GM10248 (cell line): ENCODE measurements around the gene SPHK2.

ENCODE experiments used
- CTCF ChIA-PET: fragments of 300-600 bp; sonication (Branson Sonifier 250); formaldehyde crosslinking; extraction: SDS; loops from one replicate; lab custom pipeline; 2021; ENCODE audit warnings: antibody characterized with exemption; lab: Yijun Ruan, JAX
- POLR2A ChIA-PET: fragments of 350-650 bp; sonication (Branson Sonifier 250); formaldehyde crosslinking; extraction: SDS; loops from one replicate; lab custom pipeline; 2020; ENCODE audit warnings: antibody characterized with exemption; lab: Yijun Ruan, JAX
- DNase-seq: peaks from one replicate; pipeline ENCODE4 v3.0.0; 2012; ENCODE audit errors: extremely low spot score
- TF ChIP-seq, protein P1 (sequence below): IDR thresholded peaks from 2 replicates; pipeline ENCODE4 v1.5.1; 2012; ENCODE audit warnings: mild to moderate bottlenecking, low read depth; ENCODE audit errors: extremely low read depth, missing control alignments, control extremely low read depth

Gene SPHK2

DNA sequence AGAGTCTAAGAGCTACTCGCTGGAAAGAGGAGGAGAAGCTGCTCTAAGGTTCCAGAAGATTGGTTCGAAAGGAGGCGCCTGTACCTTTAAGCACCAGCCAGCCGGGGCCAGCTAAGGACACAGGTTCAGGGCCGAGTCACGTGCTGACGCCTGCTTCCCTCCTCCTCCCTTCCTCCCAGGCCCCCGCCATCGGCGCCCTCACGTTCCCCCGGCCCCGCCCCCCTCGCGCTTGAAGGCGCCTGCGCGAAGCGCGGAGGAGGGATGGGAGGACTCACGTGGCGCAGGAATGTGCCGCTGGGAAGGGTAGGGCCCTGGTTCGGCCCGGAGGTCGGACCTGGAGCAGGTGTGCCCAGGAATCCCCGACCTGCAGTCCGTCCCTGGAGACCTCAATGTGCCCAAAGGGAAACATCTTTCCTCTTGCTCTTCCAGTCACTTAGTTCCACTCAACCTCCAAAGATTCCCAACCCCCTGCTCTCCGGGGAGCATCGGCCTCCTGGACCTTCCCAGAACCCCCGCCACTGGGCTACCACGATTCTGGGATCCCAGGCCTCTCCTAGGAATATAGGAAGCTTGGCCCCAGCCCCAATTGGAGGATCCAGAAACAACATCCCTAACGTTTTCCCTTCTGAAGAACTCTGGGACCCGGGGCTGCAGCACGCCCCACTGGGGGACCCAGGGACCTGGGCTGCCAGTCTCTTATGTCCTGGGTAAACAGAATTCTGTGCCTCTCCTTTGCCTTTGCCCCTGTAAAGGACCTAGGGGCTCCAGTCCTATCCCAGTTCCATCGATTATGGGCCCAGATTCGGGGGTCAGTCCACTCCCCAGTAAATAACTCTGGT lies 15.3 kb downstream of the SPHK2 start:
- TF ChIP-seq, protein P1, sequence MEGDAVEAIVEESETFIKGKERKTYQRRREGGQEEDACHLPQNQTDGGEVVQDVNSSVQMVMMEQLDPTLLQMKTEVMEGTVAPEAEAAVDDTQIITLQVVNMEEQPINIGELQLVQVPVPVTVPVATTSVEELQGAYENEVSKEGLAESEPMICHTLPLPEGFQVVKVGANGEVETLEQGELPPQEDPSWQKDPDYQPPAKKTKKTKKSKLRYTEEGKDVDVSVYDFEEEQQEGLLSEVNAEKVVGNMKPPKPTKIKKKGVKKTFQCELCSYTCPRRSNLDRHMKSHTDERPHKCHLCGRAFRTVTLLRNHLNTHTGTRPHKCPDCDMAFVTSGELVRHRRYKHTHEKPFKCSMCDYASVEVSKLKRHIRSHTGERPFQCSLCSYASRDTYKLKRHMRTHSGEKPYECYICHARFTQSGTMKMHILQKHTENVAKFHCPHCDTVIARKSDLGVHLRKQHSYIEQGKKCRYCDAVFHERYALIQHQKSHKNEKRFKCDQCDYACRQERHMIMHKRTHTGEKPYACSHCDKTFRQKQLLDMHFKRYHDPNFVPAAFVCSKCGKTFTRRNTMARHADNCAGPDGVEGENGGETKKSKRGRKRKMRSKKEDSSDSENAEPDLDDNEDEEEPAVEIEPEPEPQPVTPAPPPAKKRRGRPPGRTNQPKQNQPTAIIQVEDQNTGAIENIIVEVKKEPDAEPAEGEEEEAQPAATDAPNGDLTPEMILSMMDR = no peak
- DNase-seq = peak; percentile 84
- ChIA-PET CTCF (interaction anchor here (1.0 to 2.7 kb wide), 4 partner anchors 11 to 201 kb away, joined by 3 to 20 read pairs (median 4); partner anchors contain the start of genes HSD17B14, RPL18 and SPHK2), POLR2A (interaction anchor here (3.4 kb wide), 1 partner anchor 16 kb away, joined by 16 read pairs; the partner anchor contains the start of genes RPL18 and SPHK2)

DNA sequence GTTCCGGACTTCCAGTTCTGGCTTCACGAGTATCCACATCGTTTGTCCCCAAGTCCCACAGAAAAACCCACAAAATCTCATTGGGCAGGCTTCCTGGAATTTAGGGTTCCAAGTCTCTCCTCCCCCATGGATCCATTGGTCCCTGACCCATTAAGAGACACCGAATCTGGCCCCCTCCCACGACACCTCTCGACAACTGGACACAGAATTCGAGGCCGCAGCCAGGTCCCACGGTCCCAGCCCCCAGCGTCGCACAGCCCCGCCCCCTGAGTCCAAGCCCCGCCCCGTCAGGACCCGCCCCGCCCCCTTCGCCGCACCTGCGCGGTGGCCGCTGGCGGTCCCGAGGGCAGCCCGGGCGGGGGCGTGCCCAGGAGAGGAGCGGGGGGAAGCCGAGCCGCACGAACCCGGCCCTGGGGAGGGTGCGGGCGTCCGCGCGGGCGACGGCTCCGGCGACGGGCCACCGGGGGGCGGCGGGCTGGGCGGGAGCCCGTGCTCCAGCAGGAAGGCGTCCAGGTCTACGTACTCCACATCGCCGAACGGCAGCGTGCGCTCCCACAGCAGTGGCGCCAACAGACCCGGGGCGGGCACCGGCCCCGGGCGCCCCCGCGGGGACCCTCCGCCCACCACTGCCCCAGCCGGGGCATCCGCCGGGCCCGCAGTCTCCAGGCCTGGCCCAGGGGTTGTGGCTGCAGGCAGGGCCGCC lies 16.1 kb downstream of the SPHK2 start:
- CTCF ChIA-PET = interaction anchor here (2.7 kb wide), 1 partner anchor 12 kb away, joined by 20 read pairs; no protein-coding TSS in a partner anchor
- POLR2A ChIA-PET = no interaction called here

DNA sequence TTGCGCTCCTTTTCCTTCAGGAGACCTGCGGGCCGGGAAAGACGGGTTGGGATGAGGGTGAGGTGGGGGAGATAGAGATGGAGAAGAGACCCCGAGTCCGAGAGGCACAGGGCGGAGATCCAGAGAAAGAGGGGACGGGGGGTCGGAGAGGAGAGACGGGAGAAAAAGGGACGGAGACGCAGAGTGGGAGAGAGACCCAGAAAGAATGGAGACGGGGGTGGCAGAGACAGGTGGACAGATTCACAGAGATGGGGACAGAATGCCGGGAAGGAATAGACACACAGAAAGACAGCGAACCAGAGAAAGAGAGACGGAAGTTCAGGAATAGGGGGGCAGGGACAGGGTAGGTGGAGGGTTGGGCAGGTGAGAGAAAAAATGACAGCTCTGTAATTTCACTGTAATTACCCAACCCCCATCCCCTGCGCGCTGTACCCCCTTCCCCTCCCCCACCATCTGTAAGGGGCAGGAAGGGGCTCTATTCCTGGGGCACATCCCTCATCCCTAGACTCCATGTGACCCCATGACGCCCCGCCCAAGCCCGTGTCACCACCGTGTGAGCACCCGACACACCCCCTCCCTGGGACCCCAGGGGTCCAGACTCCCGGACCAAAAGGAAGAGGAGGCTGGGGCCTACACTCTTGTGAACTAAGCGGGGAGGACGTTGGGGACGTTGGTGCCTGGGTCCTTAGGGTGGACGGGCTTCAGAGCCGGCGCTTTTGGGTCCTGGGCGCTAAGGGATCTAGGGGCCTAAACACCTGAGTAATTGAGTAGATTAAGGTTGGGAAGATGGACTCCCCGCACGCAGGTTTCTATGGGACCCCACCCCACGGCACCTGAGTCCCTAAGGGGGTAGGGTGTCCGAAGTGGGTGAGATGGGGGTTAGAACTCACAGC lies 16.9 kb downstream of the SPHK2 start:
- no peak for DNase-seq
- ChIA-PET CTCF (interaction anchor here (0.6 kb wide), 1 partner anchor 10 kb away, joined by 3 read pairs; no protein-coding TSS in a partner anchor), POLR2A (no interaction called here)
- TF ChIP-seq, protein P1 = no peak

More for the DNA sequence above, 16.1 kb downstream of the SPHK2 start:
- TF ChIP-seq, protein P1 = no peak
- DNase-seq = peak; percentile 89

DNA sequence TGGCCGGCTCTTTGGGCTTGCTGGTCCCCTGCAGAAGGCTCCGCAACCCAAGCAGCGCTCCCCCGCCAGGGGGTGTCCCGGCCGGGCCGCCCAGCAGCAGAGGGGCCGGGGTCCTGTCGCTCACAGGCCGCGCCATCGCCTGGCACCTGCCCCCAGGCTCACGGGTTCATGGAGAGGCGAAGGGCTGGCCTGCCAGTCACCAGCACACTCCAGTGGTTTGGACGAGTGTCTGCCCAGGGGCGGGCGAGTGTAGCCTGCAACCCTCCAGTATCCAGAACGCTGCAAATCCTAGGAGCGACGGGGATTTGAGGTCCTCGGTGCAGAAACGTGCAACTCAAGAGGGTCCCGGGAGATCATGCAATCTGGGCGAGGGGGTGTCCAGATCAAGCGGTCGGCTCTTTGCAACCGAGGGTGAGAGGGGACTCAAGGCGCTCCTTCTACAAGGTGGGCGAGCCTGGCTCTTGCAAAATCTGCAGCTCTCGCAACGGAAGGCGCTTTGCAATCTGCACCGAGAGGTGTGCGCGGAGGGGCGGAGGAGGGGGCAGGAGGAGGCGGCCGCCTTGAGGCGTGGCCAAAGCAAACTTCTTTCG lies 17.6 kb downstream of the SPHK2 start, which contains the start of gene DBP:
Gene DBP (minus strand): TSS at position 521 of the 590 bp plus-strand sequence. CDS start 385 bp downstream, at position 136.
- DNase-seq = no peak
- TF ChIP-seq, protein P1 = no peak
- ChIA-PET POLR2A (interaction anchor here (1.2 kb wide), 1 partner anchor 18 kb away, joined by 5 read pairs; the partner anchor contains the start of genes RPL18 and SPHK2), CTCF (interaction anchor here (0.6 kb wide), 1 partner anchor 10 kb away, joined by 3 read pairs; no protein-coding TSS in a partner anchor)

DNA sequence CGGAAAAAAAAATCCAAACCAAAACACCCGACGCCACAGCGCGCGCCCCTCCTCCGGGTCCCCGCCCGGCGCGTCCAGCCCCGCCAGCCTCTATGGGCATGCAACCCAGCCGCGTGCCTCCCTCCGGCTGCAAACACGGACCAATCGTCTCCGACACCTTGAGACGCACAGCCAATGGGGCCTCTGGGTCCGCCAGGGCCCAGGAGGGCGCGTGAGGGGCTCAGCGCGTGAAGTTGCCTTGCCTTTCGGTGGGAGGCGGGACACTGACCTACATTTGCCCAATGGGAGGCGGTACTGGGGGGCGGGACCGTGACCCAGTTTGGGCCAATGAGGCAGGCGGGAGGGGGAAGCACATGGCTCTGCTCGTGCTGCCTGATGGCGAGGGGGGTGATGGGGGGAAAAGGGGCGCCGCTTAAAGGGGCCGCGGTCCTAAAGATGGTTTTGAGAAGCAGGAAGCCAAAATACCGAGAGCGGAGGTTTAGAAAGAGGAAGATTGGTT lies 18.2 kb downstream of the SPHK2 start:
- peak; percentile 94 for DNase-seq
- TF ChIP-seq, protein P1 = no peak
- ChIA-PET CTCF (no interaction called here), POLR2A (interaction anchor here (1.2 kb wide), 1 partner anchor 18 kb away, joined by 5 read pairs; the partner anchor contains the start of genes RPL18 and SPHK2)
